NCI-H82 (cell line): Measurements from ENCODE around the gene WDR72.
"Not testable (repeated sequence)": the region's sequence is repeated elsewhere in the genome, so short reads cannot be mapped to it uniquely, and the experiment has no call there.

ENCODE experiments used
- DNase-seq: peaks from one replicate; lab custom pipeline; 2025; lab: John Stamatoyannopoulos, UW

WDR72 gene

GRCh38 chr15:53709821-53710220 lies 49.6 kb downstream of the WDR72 start:
- no peak for DNase-seq

- DNase-seq = no peak
These were observed 64.1 kb downstream of the WDR72 start for GRCh38 chr15:53695365-53695764.

GRCh38 chr15:53694476-53694874 lies 65.0 kb downstream of the WDR72 start:
- no peak for DNase-seq

GRCh38 chr15:53693729-53694475 lies 65.6 kb downstream of the WDR72 start:
- DNase-seq = no peak

GRCh38 chr15:53684162-53684561 lies 75.3 kb downstream of the WDR72 start:
- DNase-seq = not testable (repeated sequence)

GRCh38 chr15:53681056-53681455 lies 78.4 kb downstream of the WDR72 start:
- DNase-seq = no peak

- DNase-seq = no peak
These were observed 83.6 kb downstream of the WDR72 start for GRCh38 chr15:53675832-53676231.

GRCh38 chr15:53671545-53671944 lies 87.9 kb downstream of the WDR72 start:
- DNase-seq = peak; percentile 21

GRCh38 chr15:53670701-53671100 lies 88.8 kb downstream of the WDR72 start:
- DNase-seq = peak; percentile 93

- peak; percentile 32 for DNase-seq
These were observed 93.5 kb downstream of the WDR72 start for GRCh38 chr15:53665930-53666329.

GRCh38 chr15:53658827-53659555 lies 100.5 kb downstream of the WDR72 start:
- no peak for DNase-seq

GRCh38 chr15:53658255-53658654 lies 101.2 kb downstream of the WDR72 start:
- DNase-seq = no peak

- DNase-seq = no peak
These were observed 110.5 kb downstream of the WDR72 start for GRCh38 chr15:53648934-53649333.

- DNase-seq = no peak
These were observed 114.8 kb downstream of the WDR72 start for GRCh38 chr15:53644660-53645059.

- no peak for DNase-seq
These were observed 124.9 kb downstream of the WDR72 start for GRCh38 chr15:53634517-53635106.

- no peak for DNase-seq
These were observed 132.2 kb downstream of the WDR72 start for GRCh38 chr15:53627279-53627678.

- DNase-seq = no peak
These were observed 133.3 kb downstream of the WDR72 start for GRCh38 chr15:53625962-53626845.

- no peak for DNase-seq
These were observed 134.2 kb downstream of the WDR72 start for GRCh38 chr15:53625260-53625659.

- DNase-seq = peak; percentile 90
These were observed 141.0 kb downstream of the WDR72 start for GRCh38 chr15:53618461-53618860.

GRCh38 chr15:53611145-53611920 lies 148.1 kb downstream of the WDR72 start:
- DNase-seq = no peak

- no peak for DNase-seq
These were observed 168.4 kb downstream of the WDR72 start for GRCh38 chr15:53591041-53591440.
